Activated CD8-positive, alpha-beta T cell treated with anti-CD3 and anti-CD28 coated beads for 36 hours (primary cell): ENCODE measurements around the gene ADPRHL1. TPM values are rescaled to one million over a fixed set of nuclear protein-coding genes. Genes with fewer than 3 reads are reported as not detected.

Experiments used
- ATAC-seq: fragments of 200-7000 bp; cut with Tn5 transposase; one replicate; pipeline ENCODE4 v1.10.0; 2021; ENCODE audit warnings: mild to moderate bottlenecking, moderate library complexity
- CTCF ChIA-PET: fragments of 350-600 bp; sonication (Branson Sonifier 250); formaldehyde crosslinking; loops from one replicate; lab custom pipeline; 2021; ENCODE audit warnings: antibody characterized with exemption; lab: Charles Lee
- POLR2A ChIA-PET: fragments of 350-600 bp; sonication (Branson Sonifier 250); formaldehyde crosslinking; loops from one replicate; lab custom pipeline; 2021; ENCODE audit warnings: antibody characterized with exemption; lab: Charles Lee
- DNase-seq: peaks from one replicate; pipeline ENCODE4 v3.0.0-alpha.2; 2020
- H3K27ac Mint-ChIP-seq: one replicate; pipeline ENCODE4 v1.8.0; 2021; ENCODE audit warnings: mild to moderate bottlenecking, mixed read lengths
- H3K27me3 Mint-ChIP-seq: one replicate; pipeline ENCODE4 v1.8.0; 2021; ENCODE audit warnings: mixed read lengths
- H3K36me3 Mint-ChIP-seq: one replicate; pipeline ENCODE4 v1.8.0; 2021; ENCODE audit warnings: low read depth, mixed read lengths
- H3K4me1 Mint-ChIP-seq: one replicate; pipeline ENCODE4 v1.8.0; 2021; ENCODE audit warnings: low read depth, mixed read lengths
- H3K4me3 Mint-ChIP-seq: one replicate; pipeline ENCODE4 v1.8.0; 2021; ENCODE audit warnings: mild to moderate bottlenecking, moderate library complexity, mixed read lengths
- H3K9me3 Mint-ChIP-seq: one replicate; pipeline ENCODE4 v1.8.0; 2021; ENCODE audit warnings: mixed read lengths
- intact Hi-C: fragments of 100-400 bp; cut with micrococcal nuclease; formaldehyde crosslinking; loops from one replicate; pipeline ENCODE4 v1.10.0; 2022
- total RNA-seq, 2 experiments: library from RNA; stranded (reverse); gene quantifications; one replicate each; pipeline ENCODE4 v1.2.3, GENCODE V29; 2021
- TF ChIP-seq, protein P1 (sequence below): fragments of 200-600 bp; IDR thresholded peaks from one replicate; pipeline ENCODE4 v1.8.0; 2022; ENCODE audit warnings: antibody characterized with exemption, mild to moderate bottlenecking

ADPRHL1 gene
- total RNA-seq, 2 experiments from 2014 or later: 0.23 to 0.36 TPM

DNA sequence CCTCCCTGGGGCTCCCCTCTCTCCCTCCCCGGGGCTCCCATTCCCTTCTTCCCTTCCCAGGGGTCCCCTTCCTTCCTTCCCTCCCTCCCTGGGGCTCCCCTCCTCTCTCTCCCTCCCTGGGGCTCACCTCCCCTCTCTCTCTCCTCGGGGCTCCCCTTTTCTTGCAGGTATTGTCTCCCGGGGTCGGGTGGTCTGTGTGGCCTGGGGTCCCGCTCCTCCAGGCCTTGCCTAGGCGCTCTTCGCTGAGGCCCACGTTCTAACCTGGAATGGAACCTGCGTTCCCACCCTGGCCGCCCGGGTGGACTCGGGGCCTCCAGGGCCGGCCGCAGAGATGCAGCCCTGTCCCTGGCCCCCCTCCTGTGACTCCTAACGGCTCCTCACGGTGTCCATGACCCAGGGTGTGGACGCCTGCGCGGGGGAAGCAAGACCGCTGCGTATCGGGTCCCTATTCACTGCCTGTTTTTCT lies 38.2 kb upstream of the ADPRHL1 start:
- DNase-seq: no peak
- CTCF ChIA-PET: no interaction called here

DNA sequence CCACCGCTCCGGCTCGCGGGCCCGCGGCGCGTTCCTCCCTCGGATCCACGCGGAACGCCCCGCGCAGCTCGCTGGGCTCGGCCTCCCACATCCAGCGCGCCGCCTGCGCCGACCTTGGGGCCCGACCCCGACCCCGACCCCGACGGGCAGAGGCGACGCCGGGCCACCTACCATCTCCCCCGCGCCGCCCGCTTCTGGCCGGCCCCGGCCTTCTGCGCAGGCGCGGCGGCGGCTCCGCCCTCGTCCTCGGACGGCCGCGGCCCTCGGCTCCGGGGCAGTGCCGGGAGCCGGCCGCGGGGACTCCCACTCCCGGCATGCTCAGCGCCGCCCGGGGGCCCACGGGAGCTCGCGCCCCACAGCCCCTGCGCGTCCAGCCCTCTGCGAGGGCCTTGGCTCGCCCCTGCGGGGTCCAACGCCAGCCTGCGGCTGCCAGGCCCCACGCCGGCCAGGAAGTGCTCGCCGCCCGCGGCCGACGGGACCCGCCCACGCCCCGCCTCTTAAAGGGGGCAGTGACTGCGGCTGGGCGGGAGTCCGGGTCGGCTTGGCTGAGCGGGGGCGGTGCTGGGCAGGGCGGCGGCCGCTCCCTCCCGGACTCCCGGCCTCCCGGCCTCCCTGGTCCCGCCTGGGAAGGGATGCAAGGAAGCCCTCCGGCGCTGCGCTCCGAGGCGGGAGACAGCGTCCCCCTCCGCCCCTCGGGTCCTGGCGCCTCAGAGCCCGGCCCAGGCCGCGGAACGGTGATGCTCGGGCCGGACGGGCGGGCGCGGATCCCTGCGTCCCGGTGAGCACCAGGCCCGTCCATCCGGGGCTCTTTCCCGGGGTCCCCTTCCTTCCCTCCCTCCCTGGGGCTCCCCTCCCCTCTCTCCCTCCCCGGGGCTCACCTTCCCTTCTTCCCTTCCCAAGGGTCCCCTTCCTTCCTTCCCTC lies 37.5 kb upstream of the ADPRHL1 start, which contains the start of gene DCUN1D2:
TSS of gene DCUN1D2 (minus strand) at position 216 of the 922 bp plus-strand sequence. CDS start at position 174, 42 bp downstream.
- TF ChIP-seq, protein P1, sequence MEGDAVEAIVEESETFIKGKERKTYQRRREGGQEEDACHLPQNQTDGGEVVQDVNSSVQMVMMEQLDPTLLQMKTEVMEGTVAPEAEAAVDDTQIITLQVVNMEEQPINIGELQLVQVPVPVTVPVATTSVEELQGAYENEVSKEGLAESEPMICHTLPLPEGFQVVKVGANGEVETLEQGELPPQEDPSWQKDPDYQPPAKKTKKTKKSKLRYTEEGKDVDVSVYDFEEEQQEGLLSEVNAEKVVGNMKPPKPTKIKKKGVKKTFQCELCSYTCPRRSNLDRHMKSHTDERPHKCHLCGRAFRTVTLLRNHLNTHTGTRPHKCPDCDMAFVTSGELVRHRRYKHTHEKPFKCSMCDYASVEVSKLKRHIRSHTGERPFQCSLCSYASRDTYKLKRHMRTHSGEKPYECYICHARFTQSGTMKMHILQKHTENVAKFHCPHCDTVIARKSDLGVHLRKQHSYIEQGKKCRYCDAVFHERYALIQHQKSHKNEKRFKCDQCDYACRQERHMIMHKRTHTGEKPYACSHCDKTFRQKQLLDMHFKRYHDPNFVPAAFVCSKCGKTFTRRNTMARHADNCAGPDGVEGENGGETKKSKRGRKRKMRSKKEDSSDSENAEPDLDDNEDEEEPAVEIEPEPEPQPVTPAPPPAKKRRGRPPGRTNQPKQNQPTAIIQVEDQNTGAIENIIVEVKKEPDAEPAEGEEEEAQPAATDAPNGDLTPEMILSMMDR: no peak
- H3K4me1 Mint-ChIP-seq: peaks cover 60% of the 10 kb centered on the region
- POLR2A ChIA-PET: interaction anchor here (2.6 kb wide), 1 partner anchor 95 kb away, joined by 8 read pairs; no protein-coding TSS in a partner anchor
- no peaks in the 10 kb centered on the region for H3K27me3 Mint-ChIP-seq
- peak within 1 kb of the TSS; percentile 89 for H3K27ac Mint-ChIP-seq
- no peaks in the 10 kb centered on the region for H3K9me3 Mint-ChIP-seq
- CTCF ChIA-PET: interaction anchor here (1.5 kb wide), 1 partner anchor 72 kb away, joined by 4 read pairs; no protein-coding TSS in a partner anchor
- H3K4me3 Mint-ChIP-seq: peak within 1 kb of the TSS; percentile 89
- ATAC-seq: peak; percentile 78
- intact Hi-C loops: no loop called here
- DNase-seq: peak; percentile 77
- H3K36me3 Mint-ChIP-seq: peaks cover 4% of the 10 kb centered on the region

More for the DNA sequence above, 38.2 kb upstream of the ADPRHL1 start:
- no peak for ATAC-seq
- intact Hi-C loops: no loop called here
- Mint-ChIP-seq H3K27ac (peak overlapping the region; percentile 39), H3K36me3 (peaks cover 6% of the 10 kb centered on the region), H3K4me1 (peaks cover 60% of the 10 kb centered on the region), H3K9me3 (no peaks in the 10 kb centered on the region), H3K4me3 (peak overlapping the region; percentile 69), H3K27me3 (no peaks in the 10 kb centered on the region)
- TF ChIP-seq, protein P1: no peak
- POLR2A ChIA-PET: interaction anchor here (2.6 kb wide), 1 partner anchor 95 kb away, joined by 8 read pairs; no protein-coding TSS in a partner anchor

DNA sequence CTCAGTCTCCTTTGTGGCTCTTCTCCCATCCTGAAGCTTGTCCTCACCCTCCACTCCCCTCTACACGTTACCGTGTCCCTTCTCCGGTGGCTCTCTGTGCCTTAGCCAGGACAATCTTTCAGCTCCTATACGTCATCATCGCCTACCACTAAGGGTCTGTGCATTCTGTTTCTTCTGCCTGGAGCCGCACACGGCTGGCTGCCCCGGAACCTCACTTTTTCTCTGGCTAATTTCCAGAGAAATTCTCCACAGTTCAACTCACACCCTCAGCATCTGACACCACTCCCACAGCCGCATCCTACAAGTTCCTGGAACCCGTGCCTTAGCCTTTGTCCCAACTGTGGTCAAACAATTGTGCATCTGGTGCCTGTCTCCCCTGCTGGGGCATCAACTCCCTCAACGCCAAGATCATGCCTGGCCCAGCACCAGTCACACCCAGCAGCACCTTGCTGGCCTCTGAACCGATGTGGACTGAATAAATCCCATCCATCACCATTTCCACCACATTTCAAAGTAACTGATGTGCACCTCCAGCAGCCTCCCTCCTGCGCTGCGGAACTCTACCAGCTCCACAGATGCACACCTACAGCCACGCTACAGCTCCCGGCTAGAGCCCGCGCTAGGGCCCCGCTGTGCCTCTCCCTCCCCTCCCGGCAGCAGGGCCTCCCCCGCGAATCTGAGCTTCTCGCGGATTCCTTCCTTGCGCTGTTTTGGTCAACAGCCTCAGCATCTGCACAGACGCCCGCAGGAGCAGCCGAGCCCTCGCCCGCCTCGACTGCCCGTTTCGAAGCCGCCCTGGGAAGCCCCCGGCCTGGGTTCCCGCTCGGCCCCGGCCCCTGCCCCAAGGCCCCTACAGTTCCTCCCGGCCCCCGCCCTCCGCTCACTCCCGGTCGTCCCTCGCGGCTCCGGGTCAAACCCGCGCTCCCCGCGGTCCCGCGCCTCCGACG lies 36.5 kb upstream of the ADPRHL1 start:
- no peaks in the 10 kb centered on the region for H3K9me3 Mint-ChIP-seq
- peaks cover 57% of the 10 kb centered on the region for H3K4me1 Mint-ChIP-seq
- TF ChIP-seq, protein P1: no peak
- intact Hi-C loops: no loop called here
- ChIA-PET CTCF (interaction anchor here (0.7 to 1.5 kb wide), 3 partner anchors 8 to 73 kb away, joined by 3 to 4 read pairs (median 3); no protein-coding TSS in a partner anchor), POLR2A (interaction anchor here (1.1 to 2.6 kb wide), 5 partner anchors 9 to 98 kb away, joined by 3 to 8 read pairs (median 4); no protein-coding TSS in a partner anchor)
- H3K36me3 Mint-ChIP-seq: no peaks in the 10 kb centered on the region
- DNase-seq: peak; percentile 57
- peak overlapping the region; percentile 89 for H3K4me3 Mint-ChIP-seq
- H3K27me3 Mint-ChIP-seq: no peaks in the 10 kb centered on the region
- peak overlapping the region; percentile 89 for H3K27ac Mint-ChIP-seq
- peak; percentile 40 for ATAC-seq

DNA sequence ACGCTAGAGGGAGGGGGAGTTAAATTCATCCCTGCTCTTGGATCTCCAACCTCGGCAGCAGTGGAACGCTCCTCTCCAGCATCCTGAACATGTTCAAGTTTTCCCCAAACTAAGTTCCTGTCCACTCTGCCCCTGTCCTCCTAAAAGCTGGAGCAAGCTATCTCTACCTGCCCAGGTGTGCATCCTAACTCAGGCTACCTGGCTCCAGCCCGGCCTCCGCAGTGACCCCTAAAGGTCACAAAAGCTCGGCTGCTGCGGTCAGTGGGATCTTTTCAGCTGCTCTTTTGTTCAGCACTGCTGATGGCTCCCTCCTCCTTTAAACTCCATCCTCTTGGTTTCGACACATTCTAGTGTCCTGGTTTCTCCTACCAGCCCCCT lies 35.9 kb upstream of the ADPRHL1 start:
- ATAC-seq: no peak
- Mint-ChIP-seq H3K9me3 (no peaks in the 10 kb centered on the region), H3K27me3 (no peaks in the 10 kb centered on the region), H3K4me1 (peaks cover 56% of the 10 kb centered on the region), H3K27ac (no peak overlapping the region), H3K4me3 (peak overlapping the region; percentile 89), H3K36me3 (no peaks in the 10 kb centered on the region)
- intact Hi-C loops: no loop called here
- TF ChIP-seq, protein P1: no peak
- ChIA-PET POLR2A (interaction anchor here (1.1 to 2.6 kb wide), 5 partner anchors 9 to 99 kb away, joined by 3 to 8 read pairs (median 4); no protein-coding TSS in a partner anchor), CTCF (interaction anchor here (0.8 to 1.1 kb wide), 2 partner anchors 8 to 73 kb away, joined by 3 to 4 read pairs; no protein-coding TSS in a partner anchor)
- DNase-seq: no peak
